Lower leg skin (tissue), 4 donors: Measurements from ENCODE around the gene TXNL1. TPM values are rescaled to one million over a fixed set of nuclear protein-coding genes. Genes with fewer than 3 reads are reported as not detected.
"Not testable (repeated sequence)": the region's sequence is repeated elsewhere in the genome, so short reads cannot be mapped to it uniquely, and the experiment has no call there.

Source experiments
- DNase-seq, 2 donors: peaks; one replicate each; pipeline ENCODE4 v3.0.0-alpha.2; 2019; ENCODE audit warnings: low spot score in 2 of 2
- H3K4me3 ChIP-seq: fragments of 200-600 bp; sonication (generic); 2 replicates; pipeline ENCODE4 v1.5.1; 2017; ENCODE audit warnings: mild to moderate bottlenecking, low read depth; ENCODE audit not compliant: poor library complexity, severe bottlenecking
- POLR2A ChIP-seq, 2 donors: fragments of 450-650 bp; IDR thresholded peaks; one replicate each; pipeline ENCODE4 v1.6.1; 2016 to 2017; ENCODE audit warnings: antibody characterized with exemption in 2 of 2, mild to moderate bottlenecking in 1 of 2, moderate library complexity in 1 of 2
- WGBS, 2 donors: methylation state at CpG; one replicate each; pipeline ENCODE4 v1.1.5; 2018; 5-methylcytosine and 5-hydroxymethylcytosine counted together
- intact Hi-C: fragments of 100-400 bp; cut with DNase I; formaldehyde crosslinking; loops from one replicate; pipeline ENCODE4 v1.15.0; 2023; ENCODE audit warnings: low total_unique reads
- total RNA-seq, 4 donors: library from RNA; depleted of rRNA; stranded (reverse); fragments of >200 nt; gene quantifications; one replicate each; pipeline ENCODE4 v1.1.0, GENCODE V29; 2016
- TF ChIP-seq, protein P1 (sequence below), 3 donors: fragments of 450-650 bp; IDR thresholded peaks; one replicate each; pipeline ENCODE4 v1.5.1; 2016; ENCODE audit warnings: antibody characterized with exemption in 3 of 3, mild to moderate bottlenecking in 3 of 3, moderate library complexity in 2 of 3

TXNL1 gene
- total RNA-seq, 4 donors from 2014 or later, result 36.8 to 45.9 (median 42.5) TPM

DNA sequence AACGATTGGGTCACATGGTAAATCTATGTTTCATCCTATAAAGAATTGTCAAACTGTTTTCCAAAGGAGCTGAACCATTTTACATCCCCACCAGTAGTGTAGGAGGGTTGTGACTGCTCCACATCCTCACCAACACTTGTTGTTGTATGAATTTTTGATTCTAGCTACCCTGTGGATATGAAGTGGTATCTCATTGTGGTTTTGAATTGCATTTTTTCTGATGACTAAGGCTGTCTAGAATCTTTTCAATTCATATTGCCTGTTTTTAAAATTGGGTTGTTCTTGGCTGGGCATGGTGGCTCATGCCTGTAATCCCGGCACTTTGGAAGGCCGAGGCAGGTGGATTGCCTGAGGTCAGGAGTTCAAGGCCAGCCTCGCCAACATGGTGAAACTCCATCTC is 44.5 kb downstream of the TXNL1 start:
- no peak for TF ChIP-seq POLR2A (IDR thresholded peaks at IDR 0.05)
- DNase-seq, result no peak
- intact Hi-C loops, result loop anchor here (1.0 kb wide), 1 partner anchor 15 kb away; no protein-coding TSS in a partner anchor
- WGBS, 2 donors, result 90 to 94% methylated on average over 4 of the region's 4 CpGs
- no peak overlapping the region for H3K4me3 ChIP-seq

DNA sequence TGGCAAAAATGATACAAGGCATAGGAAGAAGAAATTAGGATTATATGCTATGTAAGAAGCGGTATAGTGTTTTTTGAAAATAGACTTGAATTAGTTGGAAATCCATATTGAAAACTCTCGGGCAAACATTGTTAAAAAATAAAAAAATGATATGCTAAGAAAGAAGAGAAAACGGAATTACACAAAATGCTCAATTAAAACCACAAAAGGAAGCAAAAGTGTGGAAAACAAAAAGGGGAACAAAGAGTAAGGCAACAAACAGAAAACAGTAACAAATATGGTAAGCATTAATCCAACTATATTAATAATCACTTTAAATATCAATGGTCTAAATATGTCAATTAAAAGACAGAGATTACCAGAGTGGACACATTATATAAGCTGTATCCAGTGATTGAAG is 58.4 kb downstream of the TXNL1 start:
- no peak for TF ChIP-seq POLR2A (IDR thresholded peaks at IDR 0.05)
- TF ChIP-seq, protein P1, sequence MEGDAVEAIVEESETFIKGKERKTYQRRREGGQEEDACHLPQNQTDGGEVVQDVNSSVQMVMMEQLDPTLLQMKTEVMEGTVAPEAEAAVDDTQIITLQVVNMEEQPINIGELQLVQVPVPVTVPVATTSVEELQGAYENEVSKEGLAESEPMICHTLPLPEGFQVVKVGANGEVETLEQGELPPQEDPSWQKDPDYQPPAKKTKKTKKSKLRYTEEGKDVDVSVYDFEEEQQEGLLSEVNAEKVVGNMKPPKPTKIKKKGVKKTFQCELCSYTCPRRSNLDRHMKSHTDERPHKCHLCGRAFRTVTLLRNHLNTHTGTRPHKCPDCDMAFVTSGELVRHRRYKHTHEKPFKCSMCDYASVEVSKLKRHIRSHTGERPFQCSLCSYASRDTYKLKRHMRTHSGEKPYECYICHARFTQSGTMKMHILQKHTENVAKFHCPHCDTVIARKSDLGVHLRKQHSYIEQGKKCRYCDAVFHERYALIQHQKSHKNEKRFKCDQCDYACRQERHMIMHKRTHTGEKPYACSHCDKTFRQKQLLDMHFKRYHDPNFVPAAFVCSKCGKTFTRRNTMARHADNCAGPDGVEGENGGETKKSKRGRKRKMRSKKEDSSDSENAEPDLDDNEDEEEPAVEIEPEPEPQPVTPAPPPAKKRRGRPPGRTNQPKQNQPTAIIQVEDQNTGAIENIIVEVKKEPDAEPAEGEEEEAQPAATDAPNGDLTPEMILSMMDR (IDR thresholded peaks at IDR 0.05), result no peak
- intact Hi-C loops, result no loop called here
- H3K4me3 ChIP-seq, result no peak overlapping the region
- 70 to 78% methylated on average over 3 of the region's 3 CpGs for WGBS, 2 donors
- no peak for DNase-seq

DNA sequence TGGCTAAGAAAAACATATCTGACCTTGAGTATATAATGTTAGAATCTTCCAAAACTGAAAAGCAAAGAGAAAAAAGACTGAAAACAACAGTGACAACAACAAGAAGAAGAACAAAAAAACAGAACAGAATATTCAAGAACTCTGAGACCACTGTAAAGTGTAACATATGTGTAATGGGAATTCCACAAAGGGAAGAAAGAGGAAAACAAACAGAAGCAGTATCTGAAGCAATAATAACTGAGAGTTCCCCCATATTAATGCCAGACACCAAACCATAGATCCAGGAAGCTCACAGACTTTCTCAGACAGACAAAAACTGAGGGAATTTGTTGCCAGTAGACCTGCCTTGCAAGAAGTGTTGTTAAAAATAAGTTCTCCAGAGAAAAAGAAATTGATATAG is 58.9 kb downstream of the TXNL1 start:
- no peak for DNase-seq
- H3K4me3 ChIP-seq, result no peak overlapping the region
- intact Hi-C loops, result loop anchor here (1.0 to 10.0 kb wide), 2 partner anchors 14 to 1165 kb away; no protein-coding TSS in a partner anchor
- no peak for TF ChIP-seq POLR2A (IDR thresholded peaks at IDR 0.05)

DNA sequence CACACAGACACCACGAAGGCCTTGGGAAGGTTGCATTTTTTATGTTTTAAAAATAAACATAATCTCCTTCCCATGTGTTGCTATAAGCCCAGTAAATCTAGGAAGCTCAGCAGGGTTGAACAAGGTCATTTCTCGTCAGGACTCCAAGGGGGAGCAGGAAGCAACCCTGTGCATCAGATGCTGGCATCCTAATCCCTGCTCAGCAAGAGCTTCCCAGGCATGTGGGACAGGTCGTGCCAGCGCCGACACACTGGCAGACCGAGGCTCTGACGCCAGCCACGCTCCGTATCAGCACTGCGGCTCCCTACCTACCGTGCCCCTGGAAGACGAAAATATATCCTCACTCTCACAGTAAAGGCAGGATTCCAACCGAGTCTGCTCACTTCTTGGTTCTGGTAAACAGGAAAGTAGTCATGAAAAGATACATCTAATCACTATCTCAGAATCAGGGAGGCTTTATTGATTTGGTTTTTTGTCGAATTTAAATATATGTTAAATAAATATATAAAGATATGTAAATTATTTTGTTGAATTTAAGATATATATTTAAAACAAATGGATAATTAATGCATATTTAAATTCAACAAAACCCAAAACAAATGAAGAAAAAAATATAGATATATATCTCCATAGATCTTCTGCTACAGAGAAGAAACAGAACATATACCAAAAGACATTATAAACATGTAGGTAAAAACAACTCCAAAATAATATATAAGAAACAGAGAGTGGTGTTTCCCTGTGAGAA is 61.4 kb downstream of the TXNL1 start:
- H3K4me3 ChIP-seq, result no peak overlapping the region
- no peak for TF ChIP-seq POLR2A (IDR thresholded peaks at IDR 0.05)
- TF ChIP-seq, protein P1 (IDR thresholded peaks at IDR 0.05), result no peak
- DNase-seq, result no peak
- intact Hi-C loops, result loop anchor here (10.0 kb wide), 1 partner anchor 1162 kb away; no protein-coding TSS in a partner anchor
- WGBS, 2 donors, result 57 to 69% methylated on average over 14 of the region's 14 CpGs

DNA sequence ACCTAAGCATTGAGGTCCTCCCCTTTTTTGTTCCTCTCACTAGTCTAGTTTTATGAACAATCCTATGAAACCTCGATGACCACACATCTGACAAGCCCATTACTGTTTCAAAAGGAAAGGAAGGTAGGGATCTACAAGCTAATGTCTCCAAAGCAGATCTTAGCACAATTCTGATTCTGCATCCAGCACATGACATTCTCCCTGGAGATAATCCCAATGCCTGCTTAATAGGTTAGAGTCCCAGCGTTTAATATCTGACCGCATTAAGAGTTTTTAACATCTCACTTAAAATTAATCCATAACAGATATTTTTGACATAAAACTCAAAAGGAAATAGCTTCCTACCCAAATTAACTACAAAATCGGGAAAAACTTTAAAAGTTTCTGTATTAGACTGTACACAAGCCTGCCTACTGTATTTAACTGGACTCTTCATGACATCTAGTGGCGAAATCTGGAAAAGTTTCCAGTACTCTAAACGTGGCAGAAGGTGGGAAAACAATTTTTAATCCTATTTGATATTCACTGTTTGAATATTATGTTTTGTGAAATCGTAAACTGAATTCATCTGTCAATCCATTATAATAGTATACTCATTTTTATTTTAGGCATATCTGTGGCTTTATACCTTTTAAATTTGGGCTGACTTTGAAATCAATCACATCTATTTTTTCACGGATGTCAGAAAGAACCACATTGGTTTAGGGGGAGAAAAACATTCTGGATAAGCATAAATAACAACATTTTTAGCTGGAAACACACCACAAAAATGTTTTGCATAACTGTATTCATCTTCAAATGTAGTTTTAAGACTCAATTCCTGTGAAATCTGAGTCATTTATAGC is 62.4 kb downstream of the TXNL1 start:
- no peak for DNase-seq
- intact Hi-C loops, result loop anchor here (10.0 kb wide), 1 partner anchor 1161 kb away; no protein-coding TSS in a partner anchor
- TF ChIP-seq POLR2A (IDR thresholded peaks at IDR 0.05), result no peak
- TF ChIP-seq, protein P1 (IDR thresholded peaks at IDR 0.05), result peak in 1 of 3 donors; percentile 35
- H3K4me3 ChIP-seq, result no peak overlapping the region
- WGBS, 2 donors, result 28 to 32% methylated on average over 8 of the region's 8 CpGs

DNA sequence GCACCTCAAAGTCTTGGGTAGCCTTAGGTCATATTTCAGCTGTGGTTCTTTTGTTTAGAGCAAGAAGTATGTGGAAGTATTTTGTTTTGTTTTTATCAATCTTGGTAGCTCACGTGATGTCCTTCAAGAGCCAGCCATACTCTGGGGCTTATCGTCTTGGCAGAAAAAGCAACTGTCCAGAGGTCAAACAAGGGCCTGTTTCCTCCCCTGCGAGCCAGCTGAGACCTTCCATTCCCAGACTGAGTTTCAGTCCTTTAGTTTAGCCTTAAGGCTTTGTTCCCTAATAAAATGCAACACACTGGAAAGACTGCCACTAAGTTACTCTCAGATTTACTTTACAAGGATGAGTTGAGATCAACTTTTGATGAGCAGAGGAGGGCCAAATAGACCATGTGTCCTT is 63.5 kb downstream of the TXNL1 start:
- no peak for DNase-seq
- intact Hi-C loops, result loop anchor here (10.0 kb wide), 1 partner anchor 1160 kb away; no protein-coding TSS in a partner anchor
- 44 to 56% methylated on average over 3 of the region's 3 CpGs for WGBS, 2 donors
- H3K4me3 ChIP-seq, result no peak overlapping the region
- TF ChIP-seq, protein P1 (IDR thresholded peaks at IDR 0.05), result no peak
- TF ChIP-seq POLR2A (IDR thresholded peaks at IDR 0.05), result no peak

DNA sequence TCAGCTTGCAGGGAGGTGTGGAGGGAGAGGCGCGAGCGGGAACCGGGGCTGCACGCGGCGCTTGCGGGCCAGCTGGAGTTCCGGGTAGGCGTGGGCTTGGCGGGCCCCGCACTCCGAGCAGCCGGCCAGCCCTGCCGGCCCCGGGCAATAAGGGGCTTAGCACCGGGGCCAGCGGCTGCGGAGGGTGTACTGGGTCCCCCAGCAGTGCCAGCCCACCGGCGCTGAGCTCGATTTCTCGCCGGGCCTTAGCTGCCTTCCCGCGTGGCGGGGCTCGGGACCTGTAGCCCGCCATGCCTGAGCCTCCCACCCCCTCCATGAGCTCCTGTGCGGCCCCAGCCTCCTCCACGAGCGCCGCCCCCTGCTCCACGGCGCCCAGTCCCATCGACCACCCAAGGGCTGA is 66.1 kb downstream of the TXNL1 start:
- not testable (repeated sequence) for H3K4me3 ChIP-seq, DNase-seq
- 98% methylated on average over 23 to 31 of the region's 36 CpGs for WGBS, 2 donors
- intact Hi-C loops, result loop anchor here (10.0 kb wide), 1 partner anchor 1157 kb away; no protein-coding TSS in a partner anchor
